Measurements from ENCODE around the gene ZNF512B.

GRCh38 chr20:63935447-63935846 is 34.3 kb downstream of the ZNF512B start:
- TF ChIP-seq CTCF (IDR thresholded peaks at IDR 0.05) (no peak), EZH2 (IDR thresholded peaks at IDR 0.05; ENCODE audit: borderline replicate concordance, insufficient read depth, low read depth, low read length, poor library complexity, severe bottlenecking) (no peak)

All from B cell (primary cell).